KOPT-K1 (cell line): ENCODE data around the gene FIBP.

Source experiments
- H3K27ac ChIP-seq: fragments of 200-600 bp; sonication (generic); 2 replicates; pipeline ENCODE4 v1.5.1; 2016; ENCODE audit warnings: antibody characterized with exemption, mild to moderate bottlenecking, low read depth, low read length; ENCODE audit not compliant: poor library complexity, severe bottlenecking
- H3K36me3 ChIP-seq: fragments of 200-600 bp; sonication (generic); 2 replicates; pipeline ENCODE4 v1.5.1; 2017; ENCODE audit warnings: antibody characterized with exemption, mild to moderate bottlenecking, low read length, moderate library complexity; ENCODE audit not compliant: insufficient read depth
- H3K9me3 ChIP-seq: fragments of 200-600 bp; sonication (generic); 2 replicates; pipeline ENCODE4 v1.5.1; 2017; ENCODE audit warnings: antibody characterized with exemption, low read length, mild to moderate bottlenecking; ENCODE audit not compliant: insufficient read depth, poor library complexity, severe bottlenecking

FIBP gene

DNA sequence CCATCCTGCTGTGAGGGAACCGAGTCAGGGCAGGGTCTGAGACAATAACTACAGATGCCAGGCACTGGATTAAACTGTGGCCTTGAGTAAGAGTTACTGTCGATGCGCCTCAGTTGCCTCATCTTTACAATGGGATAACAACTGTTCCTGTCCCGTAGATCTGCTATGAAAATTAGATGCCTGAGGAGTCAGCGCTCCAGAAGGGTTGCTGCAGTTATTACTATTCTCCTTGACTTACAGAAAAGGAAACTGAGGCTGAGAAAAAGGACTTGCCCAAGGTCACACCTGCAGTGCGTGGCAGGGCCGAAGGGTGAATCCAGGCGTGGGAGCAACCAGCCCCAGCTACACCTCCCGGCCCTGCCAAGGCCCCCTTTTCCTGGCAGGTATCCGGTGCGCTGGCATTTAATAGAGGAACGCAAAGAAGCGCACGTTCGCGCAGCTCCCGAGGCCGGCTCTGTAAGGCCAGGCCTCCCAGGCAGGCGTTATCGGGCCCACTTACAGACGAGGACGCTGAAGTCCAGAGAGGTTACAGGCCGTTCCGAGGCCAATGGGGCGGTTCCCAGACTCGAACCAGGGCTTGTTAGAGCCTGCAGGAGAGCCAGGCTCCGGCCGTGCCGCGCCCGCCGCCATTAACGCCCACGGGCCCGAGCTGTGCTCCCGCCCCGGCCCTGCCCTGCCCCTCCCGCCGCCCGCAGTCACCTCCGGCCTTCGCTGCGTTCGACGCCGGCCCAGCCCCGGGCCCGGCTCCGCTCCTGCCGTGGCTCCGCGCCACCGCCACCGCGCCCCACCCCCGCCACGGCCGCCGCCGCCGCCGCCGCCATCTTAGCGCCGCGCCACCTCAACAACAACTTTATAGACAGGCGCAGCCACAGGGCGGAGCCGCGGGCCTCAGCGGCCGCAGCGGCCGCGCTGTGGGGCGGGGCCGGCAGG is 30.2 kb upstream of the FIBP start, which contains the start of gene C11orf68:
Gene C11orf68, minus strand, starts transcription at position 852 of the 930 bp plus-strand sequence. Its CDS starts 31 bp downstream, at position 821.
- H3K27ac ChIP-seq, result peak within 1 kb of the TSS; percentile 90
- no peaks in the 10 kb centered on the region for H3K9me3 ChIP-seq
- H3K36me3 ChIP-seq, result peaks cover 29% of the 10 kb centered on the region

DNA sequence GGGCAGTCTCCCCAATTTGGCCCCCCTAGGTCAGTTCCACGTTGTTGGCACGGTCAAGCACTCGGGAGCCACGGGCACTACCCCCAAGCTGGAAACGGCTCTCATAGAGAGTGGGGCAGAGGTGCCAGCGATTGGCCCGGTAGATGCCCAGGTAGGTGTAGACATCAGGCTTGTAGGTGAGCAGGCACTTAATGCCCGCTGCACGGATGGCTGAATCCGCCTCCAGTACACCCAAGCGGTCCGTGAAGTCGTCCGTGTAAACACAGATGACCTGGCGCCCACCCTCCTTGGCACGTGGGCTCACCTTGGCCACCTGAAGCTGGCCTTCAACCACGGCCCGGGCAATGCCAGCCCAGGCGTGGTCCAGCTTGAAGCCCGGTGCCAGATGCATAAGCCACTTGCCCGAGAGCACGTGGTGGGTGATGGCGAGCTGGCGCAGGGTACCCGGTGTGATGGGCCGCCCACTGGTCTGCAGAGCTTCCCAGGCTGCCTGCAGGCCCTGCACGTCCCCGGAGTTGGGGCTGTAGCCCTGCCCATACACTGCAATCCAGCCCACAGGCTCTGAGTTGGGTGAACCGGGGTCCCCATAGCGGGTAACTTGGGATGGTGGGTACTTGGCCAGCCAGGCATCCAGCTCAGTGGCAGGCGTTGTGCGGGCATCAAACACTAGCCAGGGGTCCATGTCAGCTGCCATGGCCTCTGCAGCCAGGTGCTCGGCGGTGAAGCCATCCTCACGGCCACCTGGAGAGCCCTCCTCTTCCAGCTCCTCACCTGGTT is 29.4 kb upstream of the FIBP start:
- Histone ChIP-seq H3K36me3 (peaks cover 20% of the 10 kb centered on the region), H3K9me3 (no peaks in the 10 kb centered on the region), H3K27ac (peak overlapping the region; percentile 90)

DNA sequence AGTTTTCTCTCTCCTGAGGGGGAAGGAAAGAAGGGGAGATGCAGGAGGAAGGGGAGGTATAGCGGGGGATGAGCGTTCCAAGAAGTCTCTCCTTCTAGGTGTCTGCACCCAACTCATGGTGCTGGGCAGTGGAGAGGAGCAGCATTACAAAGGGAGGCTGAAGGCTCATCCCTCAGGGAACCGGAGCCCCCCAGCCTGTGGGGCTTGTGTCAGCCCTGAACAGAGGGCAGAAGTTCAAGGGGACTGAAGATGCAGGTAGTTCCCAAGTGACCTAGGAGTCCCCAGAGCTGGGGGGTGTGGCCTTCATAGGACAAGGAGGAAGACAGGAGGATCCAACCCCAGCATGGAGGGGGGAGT is 28.8 kb upstream of the FIBP start:
- peaks cover 15% of the 10 kb centered on the region for H3K36me3 ChIP-seq
- no peak overlapping the region for H3K27ac ChIP-seq
- no peaks in the 10 kb centered on the region for H3K9me3 ChIP-seq

DNA sequence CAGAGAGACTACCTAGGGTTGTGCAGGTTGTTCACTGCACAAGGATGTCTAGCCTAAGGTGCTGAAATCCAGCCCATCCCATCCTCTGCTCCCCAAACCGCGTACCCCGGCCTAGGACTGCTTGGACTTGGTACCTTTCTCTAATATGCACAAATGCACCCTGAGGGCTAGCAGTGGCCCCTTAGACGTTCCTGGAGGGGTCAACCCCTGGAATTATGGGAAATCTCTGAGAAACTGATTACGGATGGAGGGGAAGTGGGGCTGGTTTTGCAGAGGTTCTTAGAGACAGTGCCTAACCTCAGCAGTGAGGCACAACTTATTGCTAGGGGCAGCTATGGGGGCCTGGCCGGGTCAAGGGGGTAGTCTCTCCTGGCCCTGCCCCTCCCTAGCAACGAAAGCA is 28.1 kb upstream of the FIBP start:
- Histone ChIP-seq H3K9me3 (no peaks in the 10 kb centered on the region), H3K36me3 (peaks cover 8% of the 10 kb centered on the region; the same call in 1 of the 2 replicates), H3K27ac (no peak overlapping the region)

DNA sequence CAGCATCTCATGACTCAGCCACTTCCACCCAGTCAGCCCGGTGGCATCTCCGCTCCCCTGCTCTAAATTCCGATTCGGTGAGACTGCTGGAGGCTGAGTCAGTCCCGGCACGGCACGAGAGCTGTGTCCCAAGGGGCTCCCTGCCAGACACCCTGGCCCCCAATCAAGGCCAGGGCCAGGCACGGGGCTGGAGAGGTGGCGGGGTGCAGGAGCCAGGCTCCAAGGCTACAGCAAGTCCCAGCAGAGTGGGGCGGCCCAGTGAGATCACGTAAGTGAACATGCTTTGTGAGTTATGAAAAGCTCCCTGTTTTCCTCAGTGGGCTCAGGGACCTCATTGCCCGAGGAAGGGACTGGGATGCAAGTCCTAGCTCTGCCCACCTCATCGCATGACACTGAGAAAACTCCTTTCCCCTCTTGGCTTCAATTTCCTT is 27.6 kb upstream of the FIBP start:
- no peak overlapping the region for H3K27ac ChIP-seq
- H3K36me3 ChIP-seq, result peaks cover 4% of the 10 kb centered on the region; the same call in 1 of the 2 replicates
- H3K9me3 ChIP-seq, result no peaks in the 10 kb centered on the region

DNA sequence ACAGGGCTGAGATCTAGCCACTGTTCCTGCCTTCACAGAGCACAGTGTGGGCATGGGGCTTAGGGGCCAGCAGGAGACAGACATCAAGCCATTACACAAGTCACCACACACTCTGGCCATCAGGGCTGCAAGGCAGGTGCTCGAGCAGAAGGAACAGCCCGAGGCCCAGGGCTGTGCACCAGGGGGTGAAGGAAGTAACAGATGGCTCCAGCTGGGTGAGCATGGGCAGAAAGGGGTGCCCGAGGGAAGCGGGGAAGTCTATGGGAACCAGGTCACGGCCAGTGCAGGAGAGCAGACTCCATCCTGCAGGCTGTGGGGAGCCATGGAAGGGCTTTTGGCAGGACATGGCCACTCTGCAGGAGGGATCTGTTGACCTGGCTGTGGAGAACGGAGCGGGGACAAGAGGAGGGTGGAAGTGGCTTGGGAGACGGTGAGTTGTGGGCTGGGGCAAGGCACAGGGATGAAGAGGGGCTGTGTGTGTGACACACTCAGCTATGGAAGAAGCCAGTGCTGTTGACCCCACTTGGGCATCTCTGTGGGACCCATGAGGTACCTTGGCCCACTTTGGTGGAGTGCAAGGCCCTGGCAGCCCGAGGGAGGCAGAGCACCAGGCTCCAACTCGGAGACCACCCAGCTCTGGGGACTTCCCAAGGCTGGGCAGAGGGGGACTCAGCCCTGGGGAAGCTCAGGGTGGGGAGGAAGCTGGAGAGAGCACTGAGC is 27.0 kb upstream of the FIBP start:
- Histone ChIP-seq H3K36me3 (no peaks in the 10 kb centered on the region), H3K9me3 (no peaks in the 10 kb centered on the region), H3K27ac (no peak overlapping the region)

DNA sequence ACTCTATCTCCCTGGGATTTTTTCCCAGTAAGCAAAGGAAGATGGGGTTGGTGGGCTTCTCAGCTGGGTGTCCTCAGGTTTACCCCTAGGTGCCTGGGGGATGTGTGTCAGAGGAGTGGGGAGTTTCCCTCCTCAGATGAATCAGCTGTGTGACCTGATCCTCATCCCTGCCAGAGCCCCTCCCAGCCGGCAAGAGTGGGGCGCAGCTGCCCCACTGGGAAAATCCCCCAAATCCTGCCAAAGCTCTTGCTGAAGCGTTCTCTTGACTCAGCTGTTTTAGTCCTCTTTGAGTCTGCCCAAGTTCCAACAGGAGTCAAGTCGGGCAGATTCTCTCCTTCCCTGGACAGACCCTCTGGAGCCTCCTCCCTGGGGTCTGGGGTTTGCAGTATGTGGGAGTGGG is 24.6 kb upstream of the FIBP start:
- H3K27ac ChIP-seq, result no peak overlapping the region
- H3K9me3 ChIP-seq, result no peaks in the 10 kb centered on the region
- no peaks in the 10 kb centered on the region for H3K36me3 ChIP-seq

DNA sequence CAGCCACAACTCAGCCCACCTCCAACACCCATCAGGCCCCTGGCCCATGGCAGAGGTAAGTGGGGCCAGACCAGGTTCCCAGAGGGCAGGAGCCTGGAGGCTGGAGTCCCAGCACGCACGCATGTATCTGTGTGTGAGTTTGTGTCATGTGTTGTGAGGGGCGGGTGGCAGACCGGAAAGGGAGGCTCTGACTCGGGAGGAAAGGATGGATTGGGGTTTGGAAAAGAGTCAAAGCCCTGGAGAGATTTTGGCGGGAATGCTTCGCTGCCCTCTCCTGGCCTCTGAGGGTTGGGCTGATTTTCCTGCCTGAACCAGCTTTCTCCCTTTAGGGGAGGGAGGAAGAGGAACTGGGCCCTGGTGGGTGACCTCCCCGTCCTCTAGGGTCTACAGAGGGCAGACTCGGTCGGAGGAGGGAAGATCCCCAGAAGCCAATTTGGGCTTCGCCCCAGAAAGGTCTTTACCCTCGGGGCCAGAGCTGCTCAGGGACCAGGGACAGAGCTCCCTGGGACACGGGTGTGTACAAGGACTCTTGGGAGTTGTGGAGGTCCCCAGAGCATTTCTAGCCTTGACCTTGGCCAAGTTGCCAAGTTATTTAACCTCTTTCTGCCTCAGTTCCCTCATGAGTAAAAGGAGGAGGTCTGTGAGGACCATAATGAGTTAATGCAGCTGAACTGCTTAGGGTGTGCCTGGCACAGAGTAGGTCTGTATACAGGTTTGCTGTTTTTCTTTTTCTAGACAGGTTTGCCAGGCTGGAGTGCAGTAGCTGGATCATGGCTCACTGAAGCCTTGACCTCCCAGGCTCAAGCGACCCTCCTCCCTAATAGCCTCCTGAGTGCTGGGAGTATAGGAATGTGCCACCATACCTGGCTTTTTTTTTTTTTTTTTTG is 23.7 kb upstream of the FIBP start:
- Histone ChIP-seq H3K9me3 (no peaks in the 10 kb centered on the region), H3K36me3 (no peaks in the 10 kb centered on the region), H3K27ac (no peak overlapping the region)

DNA sequence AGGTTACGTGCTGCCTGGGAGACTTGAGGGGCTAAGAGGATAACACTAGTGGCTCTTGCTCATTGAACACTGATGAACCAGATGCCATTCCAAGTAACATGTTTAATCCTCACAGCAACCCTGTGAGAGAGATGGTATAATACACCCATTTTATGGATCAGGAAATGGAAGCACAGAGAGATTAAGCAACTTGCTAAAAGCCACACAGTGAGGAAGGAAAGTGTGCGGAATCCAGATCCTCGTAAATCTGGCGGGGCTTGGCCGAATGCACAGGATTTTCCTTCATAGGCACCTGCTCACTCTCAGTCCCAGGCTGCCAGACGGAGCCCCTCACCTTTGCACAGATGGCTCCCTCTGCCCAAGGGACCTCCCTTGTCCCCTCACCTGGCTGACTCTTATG is 19.6 kb upstream of the FIBP start:
- Histone ChIP-seq H3K9me3 (no peaks in the 10 kb centered on the region), H3K27ac (no peak overlapping the region), H3K36me3 (no peaks in the 10 kb centered on the region)

DNA sequence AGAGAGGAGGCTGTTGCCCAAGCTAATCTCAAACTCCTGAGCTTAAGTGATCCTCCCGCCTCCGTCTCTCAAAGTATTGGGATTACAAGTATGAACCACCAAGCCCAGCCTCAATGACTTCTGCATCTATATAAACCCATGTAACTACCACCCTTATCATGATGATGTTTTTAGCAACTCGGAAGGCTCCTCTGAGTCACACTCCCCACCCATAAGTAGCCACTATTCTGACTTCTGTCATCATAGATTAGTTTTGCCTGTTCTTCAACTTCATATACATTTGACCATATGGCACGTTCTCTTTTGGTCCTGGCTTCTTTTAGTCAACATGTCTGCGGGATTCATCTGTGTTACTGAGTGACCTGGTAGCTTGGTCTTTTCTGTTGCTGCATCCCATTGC is 18.3 kb upstream of the FIBP start:
- no peak overlapping the region for H3K27ac ChIP-seq
- no peaks in the 10 kb centered on the region for H3K36me3 ChIP-seq
- no peaks in the 10 kb centered on the region for H3K9me3 ChIP-seq

DNA sequence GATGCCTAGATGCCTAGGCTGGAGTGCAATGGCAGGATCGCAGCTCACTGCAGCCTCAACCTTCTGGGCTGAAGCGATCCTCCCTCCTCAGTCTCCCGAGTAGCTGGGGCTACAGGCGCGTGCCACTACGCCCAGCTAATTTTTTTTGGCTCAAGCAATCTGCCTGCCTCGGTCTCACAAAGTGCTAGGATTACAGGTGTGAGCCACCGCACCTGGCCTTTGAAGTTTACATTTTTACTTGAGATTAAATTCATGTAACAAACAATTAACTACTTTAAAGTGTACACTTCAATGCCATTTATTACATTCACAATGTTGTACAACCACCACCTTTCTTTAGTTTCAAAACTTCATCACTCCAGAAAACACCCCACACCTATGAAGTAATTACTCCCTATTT is 15.4 kb upstream of the FIBP start:
- Histone ChIP-seq H3K27ac (no peak overlapping the region), H3K36me3 (no peaks in the 10 kb centered on the region), H3K9me3 (no peaks in the 10 kb centered on the region)

DNA sequence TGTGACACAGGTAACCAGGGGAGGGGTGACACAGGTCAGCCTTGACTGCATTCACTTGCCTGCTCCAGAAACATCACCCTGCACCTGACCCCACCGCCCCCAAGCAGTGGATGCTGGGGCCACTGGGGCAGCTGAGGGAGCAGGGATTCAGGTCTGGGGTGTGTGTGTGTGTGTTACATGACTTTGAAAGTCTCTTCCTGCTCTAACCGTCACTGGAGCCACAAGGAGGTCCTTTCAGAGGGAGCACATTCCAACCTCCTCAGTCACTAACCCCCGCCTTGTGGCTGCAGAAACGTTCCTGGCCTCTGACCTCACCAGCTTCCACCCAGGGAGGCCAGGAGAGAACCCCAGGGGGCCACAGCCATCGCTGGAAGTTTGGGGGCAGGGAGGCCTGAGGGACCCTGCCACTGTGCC is 14.8 kb upstream of the FIBP start:
- no peaks in the 10 kb centered on the region for H3K9me3 ChIP-seq
- no peak overlapping the region for H3K27ac ChIP-seq
- no peaks in the 10 kb centered on the region for H3K36me3 ChIP-seq

DNA sequence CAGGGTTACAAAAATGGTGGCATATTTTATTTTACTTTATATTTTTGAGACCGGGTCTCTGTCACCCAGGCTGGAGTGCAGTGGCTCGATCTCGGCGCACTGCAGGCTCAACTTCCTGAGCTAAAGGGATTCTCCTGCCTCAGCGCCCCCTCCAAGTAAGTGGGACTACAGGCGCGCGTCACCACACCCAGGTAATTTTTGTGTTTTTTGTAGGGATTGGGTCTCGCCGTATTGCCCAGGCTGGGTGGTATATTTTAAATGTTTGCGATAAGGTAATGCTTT is 12.6 kb upstream of the FIBP start:
- Histone ChIP-seq H3K9me3 (no peaks in the 10 kb centered on the region), H3K27ac (no peak overlapping the region), H3K36me3 (no peaks in the 10 kb centered on the region)

DNA sequence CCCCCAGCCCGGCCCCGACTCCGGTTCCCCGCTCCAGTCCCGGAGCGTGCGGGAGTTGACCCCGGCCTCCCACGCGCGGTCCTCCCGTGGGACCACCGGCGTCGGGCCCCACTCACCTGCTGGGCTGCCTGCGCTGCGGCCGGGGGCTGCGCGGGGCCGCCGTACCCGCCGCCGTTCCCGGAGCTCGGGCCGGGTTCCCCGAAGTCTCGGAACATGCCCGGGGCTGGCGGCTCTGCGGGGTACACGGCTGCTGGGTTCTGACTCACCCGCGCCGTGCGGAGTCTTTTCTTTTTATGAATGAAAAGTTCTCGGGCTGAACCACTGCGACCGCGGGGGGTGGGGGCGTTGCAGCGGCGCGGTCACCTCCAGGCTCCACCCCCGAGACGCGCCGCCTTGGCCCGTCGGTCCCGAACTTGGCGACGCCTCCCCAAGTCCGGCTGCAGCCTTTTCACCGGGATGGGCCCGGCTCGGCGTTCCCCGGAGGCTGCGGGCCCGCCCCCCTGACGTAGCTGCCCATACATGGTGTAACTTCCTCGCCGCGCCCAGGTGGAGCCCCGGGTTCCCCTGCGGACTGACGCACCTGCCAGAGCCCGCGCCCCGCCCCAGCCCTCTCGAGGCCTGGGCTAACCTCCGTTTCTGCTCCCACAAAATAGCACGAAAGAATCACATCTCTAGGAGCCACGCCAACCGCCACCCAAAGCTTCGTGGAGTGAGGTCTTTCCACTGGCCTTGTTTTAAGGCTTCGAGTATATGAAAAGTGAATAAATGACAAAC is 12.0 kb upstream of the FIBP start, which contains the start of gene FOSL1:
Gene FOSL1, minus strand, starts transcription at position 264 of the 774 bp plus-strand sequence. Its CDS starts 49 bp downstream, at position 215.
- H3K27ac ChIP-seq, result no peak within 1 kb of the TSS
- no peaks in the 10 kb centered on the region for H3K9me3 ChIP-seq
- H3K36me3 ChIP-seq, result no peaks in the 10 kb centered on the region
